T-helper 9 cell (primary cell): Measurements from ENCODE around the gene ARL6IP5.

Experiments used
- DNase-seq: peaks from one replicate; pipeline ENCODE4 v3.0.0-alpha.2; 2020
- total RNA-seq, 2 donors: gene quantifications; one replicate each; lab custom pipeline; 2026; lab: John Stamatoyannopoulos, UW

ARL6IP5 gene
- total RNA-seq: 132 to 318 reads per million in 2 donors

GRCh38 chr3:69084326-69085167 is at the start of gene ARL6IP5:
TSS of gene ARL6IP5 (plus strand) at chr3:69084937. CDS start at chr3:69085048, 111 bp downstream.
- peak; percentile 88 for DNase-seq

- DNase-seq: no peak
Measured at GRCh38 chr3:69044608-69045007, 40.1 kb upstream of the ARL6IP5 start.

- no peak for DNase-seq
Measured at GRCh38 chr3:69048990-69049389, 35.7 kb upstream of the ARL6IP5 start.

- DNase-seq: peak; percentile 97
Measured at GRCh38 chr3:69051756-69052471, 32.8 kb upstream of the ARL6IP5 start, which contains the start of gene TMF1. TSS of gene TMF1 (minus strand) at chr3:69052333. CDS start at chr3:69052086, 247 bp downstream.

GRCh38 chr3:69052472-69052898 is 32.3 kb upstream of the ARL6IP5 start:
- DNase-seq: no peak

GRCh38 chr3:69058180-69058946 is 26.4 kb upstream of the ARL6IP5 start:
- no peak for DNase-seq

GRCh38 chr3:69058947-69059224 is 25.9 kb upstream of the ARL6IP5 start:
- no peak for DNase-seq

- no peak for DNase-seq
Measured at GRCh38 chr3:69059688-69060087, 25.0 kb upstream of the ARL6IP5 start.

- DNase-seq: no peak
Measured at GRCh38 chr3:69063636-69064035, 21.1 kb upstream of the ARL6IP5 start.

GRCh38 chr3:69065318-69065964 is 19.3 kb upstream of the ARL6IP5 start:
- no peak for DNase-seq

GRCh38 chr3:69066121-69066520 is 18.6 kb upstream of the ARL6IP5 start:
- no peak for DNase-seq

- DNase-seq: no peak
Measured at GRCh38 chr3:69072928-69073327, 11.8 kb upstream of the ARL6IP5 start.

- no peak for DNase-seq
Measured at GRCh38 chr3:69079269-69080159, 5.2 kb upstream of the ARL6IP5 start.

- peak; percentile 92 for DNase-seq
Measured at GRCh38 chr3:69080233-69080920, 4.4 kb upstream of the ARL6IP5 start, which contains the start of gene UBA3. TSS of gene UBA3 (minus strand) at chr3:69080365. CDS start at chr3:69080353, 12 bp downstream.

- DNase-seq: no peak
Measured at GRCh38 chr3:69081583-69082262, 3.0 kb upstream of the ARL6IP5 start.

GRCh38 chr3:69082361-69082760 is 2.4 kb upstream of the ARL6IP5 start:
- no peak for DNase-seq

GRCh38 chr3:69082805-69083204 is 1.9 kb upstream of the ARL6IP5 start:
- peak; percentile 42 for DNase-seq

- no peak for DNase-seq
Measured at GRCh38 chr3:69085168-69085832, 563 bp downstream of the ARL6IP5 start.
